Liver (tissue), 9 donors: Measurements from ENCODE around the gene KATNAL1. TPM values are rescaled to one million over a fixed set of nuclear protein-coding genes. Genes with fewer than 3 reads are reported as not detected.

ENCODE experiments used
- DNase-seq: peaks from one replicate; pipeline ENCODE4 v3.0.0-alpha.2; 2017; ENCODE audit warnings: low spot score
- H3K27ac ChIP-seq, 2 donors: one replicate each; pipeline ENCODE4 v1.7.0; 2013; ENCODE audit warnings: inconsistent platforms in 2 of 2, low read length in 2 of 2, control low read depth in 1 of 2, low read depth in 1 of 2, mild to moderate bottlenecking in 1 of 2
- H3K27me3 ChIP-seq, 4 donors: one replicate each; pipeline versions ENCODE4 v1.6.1 to v1.7.0; 2013; ENCODE audit warnings: low read length in 3 of 4, inconsistent platforms in 1 of 4, mild to moderate bottlenecking in 1 of 4, moderate library complexity in 1 of 4; ENCODE audit not compliant: control insufficient read depth in 4 of 4, insufficient read depth in 4 of 4
- H3K36me3 ChIP-seq, 4 donors: one replicate each; pipeline versions ENCODE4 v1.6.1 to v1.7.0; 2013; ENCODE audit warnings: low read length in 3 of 4, mild to moderate bottlenecking in 3 of 4, low read depth in 1 of 4, moderate library complexity in 1 of 4; ENCODE audit not compliant: control insufficient read depth in 4 of 4, insufficient read depth in 3 of 4
- H3K4me1 ChIP-seq, 4 donors: one replicate each; pipeline versions ENCODE4 v1.6.1 to v1.7.0; 2013; ENCODE audit warnings: low read length in 3 of 4, mild to moderate bottlenecking in 3 of 4, moderate library complexity in 1 of 4; ENCODE audit not compliant: control insufficient read depth in 4 of 4, insufficient read depth in 4 of 4
- H3K4me3 ChIP-seq, 3 donors: one replicate each; pipeline versions ENCODE4 v1.6.1 to v1.7.0; 2013; ENCODE audit warnings: low read length in 3 of 3, control low read depth in 1 of 3, low read depth in 1 of 3, mild to moderate bottlenecking in 1 of 3
- H3K9ac ChIP-seq, 2 donors: one replicate each; pipeline ENCODE4 v1.7.0; 2013; ENCODE audit warnings: low read length in 2 of 2, mild to moderate bottlenecking in 2 of 2, moderate library complexity in 2 of 2, control low read depth in 1 of 2, low read depth in 1 of 2
- H3K9me3 ChIP-seq, 4 donors: one replicate each; pipeline versions ENCODE4 v1.6.1 to v1.7.0; 2013; ENCODE audit warnings: low read length in 3 of 4; ENCODE audit not compliant: control insufficient read depth in 4 of 4
- ATF3 ChIP-seq: IDR thresholded peaks from 2 replicates; pipeline ENCODE4 v1.6.1; 2016; ENCODE audit warnings: antibody characterized with exemption
- CTCF ChIP-seq: fragments of 150-350 bp; IDR thresholded peaks from 2 replicates; pipeline ENCODE4 v1.5.1; 2017; ENCODE audit warnings: improper control_type of control experiment, low read depth, low read length; ENCODE audit not compliant: missing input control
- FOXA1 ChIP-seq: IDR thresholded peaks from 2 replicates; pipeline ENCODE4 v1.6.1; 2016; ENCODE audit warnings: antibody characterized with exemption
- FOXA2 ChIP-seq: IDR thresholded peaks from 2 replicates; pipeline ENCODE4 v1.6.1; 2016; ENCODE audit warnings: antibody characterized with exemption
- GABPA ChIP-seq, 2 donors: IDR thresholded peaks in 1 of 2; conservative IDR thresholded peaks in 1 of 2; 2 replicates each; pipeline ENCODE4 v1.6.1; 2016; ENCODE audit warnings: antibody characterized with exemption in 2 of 2, mild to moderate bottlenecking in 1 of 2, moderate library complexity in 1 of 2
- HNF4G ChIP-seq: IDR thresholded peaks from 2 replicates; pipeline ENCODE4 v1.6.1; 2016; ENCODE audit warnings: antibody characterized with exemption
- JUND ChIP-seq, 2 donors: IDR thresholded peaks; 2 replicates each; pipeline ENCODE4 v1.6.1; 2016; ENCODE audit warnings: antibody characterized with exemption in 2 of 2
- MAX ChIP-seq: IDR thresholded peaks from 2 replicates; pipeline ENCODE4 v1.6.1; 2016; ENCODE audit warnings: antibody characterized with exemption
- NR2F2 ChIP-seq: IDR thresholded peaks from 2 replicates; pipeline ENCODE4 v1.6.1; 2016; ENCODE audit warnings: antibody characterized with exemption
- REST ChIP-seq: IDR thresholded peaks from 2 replicates; pipeline ENCODE4 v1.6.1; 2016; ENCODE audit warnings: antibody characterized with exemption, mild to moderate bottlenecking
- SP1 ChIP-seq: IDR thresholded peaks from 2 replicates; pipeline ENCODE4 v1.6.1; 2018; ENCODE audit warnings: antibody characterized with exemption, mild to moderate bottlenecking
- TAF1 ChIP-seq: conservative IDR thresholded peaks from 2 replicates; pipeline ENCODE4 v1.6.1; 2016; ENCODE audit warnings: antibody characterized with exemption, mild to moderate bottlenecking
- WGBS: extraction: QIAGEN DNeasy Blood & Tissue Kit; methylation state at CpG from one replicate; pipeline ENCODE4 v1.1.7; 2013; 5-methylcytosine and 5-hydroxymethylcytosine counted together
- polyA plus RNA-seq, 2 donors: library from polyadenylated mRNA; stranded (reverse) in 1 of 2; unstranded in 1 of 2; fragments of 200-250 nt in 1 of 2; fragments of >200 nt in 1 of 2; fragmentation: Nextera tagmentation in 1 of 2; extraction: Ambion mirVana in 1 of 2; gene quantifications; one replicate each; pipeline versions ENCODE4 v1.2.1 to v1.2.3, GENCODE V29; 2013 to 2015
- total RNA-seq, 2 donors: library from RNA; depleted of rRNA; stranded (reverse); fragments of >200 nt; gene quantifications; one replicate each; pipeline ENCODE4 v1.2.3, GENCODE V29; 2014
- donor health status: healthy.
- donor health status: healthy.
- donor health status: healthy.
- donor health status: healthy.
- donor health status: healthy.

Gene KATNAL1
- total and polyA plus RNA-seq, 4 donors = 2.7 to 12.8 (median 6.0) TPM

GRCh38 chr13:30334663-30335386 is 27.5 kb upstream of the KATNAL1 start (continued):
- TF ChIP-seq ATF3 (no peak), JUND (IDR thresholded peaks at IDR 0.05) (peak; percentile 59 to 84), HNF4G (peak; percentile 89), FOXA1 (no peak), MAX (peak; percentile 79)

GRCh38 chr13:30333616-30334015 is 26.3 kb upstream of the KATNAL1 start:
- Histone ChIP-seq H3K36me3 (no peaks in the 10 kb centered on the region), H3K27me3 (no peaks in the 10 kb centered on the region), H3K4me3 (no peak overlapping the region), H3K9ac (no peak overlapping the region), H3K9me3 (no peaks in the 10 kb centered on the region), H3K27ac (no peak overlapping the region), H3K4me1 (peaks cover 0 to 9% (median 0%) of the 10 kb centered on the region in 4 donors)
- no peak for DNase-seq
- no peak for TF ChIP-seq GABPA (IDR thresholded peaks at IDR 0.05 in 1 of 2, conservative IDR thresholded peaks at IDR 0.05 in 1 of 2)
- TF ChIP-seq ATF3 = no peak
- no peak for TF ChIP-seq MAX
- no peak for TF ChIP-seq FOXA2
- no peak for TF ChIP-seq TAF1
- no peak for TF ChIP-seq REST
- no peak for TF ChIP-seq SP1
- TF ChIP-seq HNF4G = no peak
- TF ChIP-seq JUND (IDR thresholded peaks at IDR 0.05) = no peak
- no peak for TF ChIP-seq CTCF
- TF ChIP-seq FOXA1 = no peak
- no peak for TF ChIP-seq NR2F2
- 78% methylated on average over 3 of the region's 3 CpGs for WGBS
